Measurements from ENCODE around the gene DEDD. TPM values are rescaled to one million over a fixed set of nuclear protein-coding genes. Genes with fewer than 3 reads are reported as not detected.
A peak's percentile ranks its signal among the peaks of the same experiment; 100 is the strongest.

Gene DEDD
- total RNA-seq, 1 donor from 2014 or later, result 40.9 TPM

- no peak overlapping the region for H3K27ac Mint-ChIP-seq (ENCODE audit: unreplicated experiment)
- Histone ChIP-seq H3K9me3 (ENCODE audit: insufficient read depth, low read depth, low read length) (no peaks in the 10 kb centered on the region), H3K27ac (ENCODE audit: low read depth, low read length) (no peak overlapping the region), H3K9ac (ENCODE audit: low read length) (peak overlapping the region; percentile 5), H3K36me3 (ENCODE audit: insufficient read depth, low read length) (no peaks in the 10 kb centered on the region), H3K4me3 (ENCODE audit: insufficient read depth, low read depth, low read length) (no peak overlapping the region), H3K4me2 (ENCODE audit: low read length) (no peak overlapping the region), H4K20me1 (ENCODE audit: insufficient read depth, low read length) (no peaks in the 10 kb centered on the region), H3K4me1 (ENCODE audit: insufficient read depth, low read length) (peaks cover 24% of the 10 kb centered on the region), H2AFZ (ENCODE audit: low read depth, low read length) (no peak overlapping the region), H3K27me3 (ENCODE audit: insufficient read depth, low read length) (no peaks in the 10 kb centered on the region), H3K79me2 (ENCODE audit: insufficient read depth, low read length) (peaks cover 37% of the 10 kb centered on the region)
- peaks cover 23% of the 10 kb centered on the region for H3K4me1 Mint-ChIP-seq (ENCODE audit: low read depth, unreplicated experiment)
- H3K27me3 Mint-ChIP-seq (ENCODE audit: low read depth, unreplicated experiment), result no peaks in the 10 kb centered on the region
- FAIRE-seq (no peak), DNase-seq (ENCODE audit: low read depth) (no peak)
- no peaks in the 10 kb centered on the region for H3K9me3 Mint-ChIP-seq (ENCODE audit: unreplicated experiment)
- peaks cover 2% of the 10 kb centered on the region for H3K36me3 Mint-ChIP-seq (ENCODE audit: low read depth, unreplicated experiment)
- TF ChIP-seq CTCF (IDR thresholded peaks at IDR 0.05; ENCODE audit: insufficient read depth, low read depth, low read length), result no peak
- TF ChIP-seq EZH2 (IDR thresholded peaks at IDR 0.05; ENCODE audit: insufficient read depth, low read length), result no peak
- peak overlapping the region; percentile 58 for H3K4me3 Mint-ChIP-seq (ENCODE audit: unreplicated experiment)
Observed at GRCh38 chr1:161163793-161164192, 31.3 kb upstream of the DEDD start.

- H3K9ac ChIP-seq (ENCODE audit: low read length), result no peak overlapping the region
- Mint-ChIP-seq H3K4me1 (ENCODE audit: low read depth, unreplicated experiment) (peaks cover 23% of the 10 kb centered on the region), H3K27ac (ENCODE audit: unreplicated experiment) (no peak overlapping the region)
Observed at GRCh38 chr1:161162806-161163205, 30.3 kb upstream of the DEDD start.

More at GRCh38 chr1:161162806-161163205, 30.3 kb upstream of the DEDD start:
- Histone ChIP-seq H3K27me3 (ENCODE audit: insufficient read depth, low read length) (no peaks in the 10 kb centered on the region), H4K20me1 (ENCODE audit: insufficient read depth, low read length) (no peaks in the 10 kb centered on the region), H3K4me2 (ENCODE audit: low read length) (no peak overlapping the region), H3K79me2 (ENCODE audit: insufficient read depth, low read length) (peaks cover 37% of the 10 kb centered on the region), H3K9me3 (ENCODE audit: insufficient read depth, low read depth, low read length) (no peaks in the 10 kb centered on the region), H3K4me3 (ENCODE audit: insufficient read depth, low read depth, low read length) (no peak overlapping the region), H2AFZ (ENCODE audit: low read depth, low read length) (no peak overlapping the region), H3K36me3 (ENCODE audit: insufficient read depth, low read length) (peaks cover 7% of the 10 kb centered on the region), H3K4me1 (ENCODE audit: insufficient read depth, low read length) (peaks cover 26% of the 10 kb centered on the region), H3K27ac (ENCODE audit: low read depth, low read length) (no peak overlapping the region)
- Mint-ChIP-seq H3K4me3 (ENCODE audit: unreplicated experiment) (peak overlapping the region; percentile 11), H3K27me3 (ENCODE audit: low read depth, unreplicated experiment) (no peaks in the 10 kb centered on the region), H3K36me3 (ENCODE audit: low read depth, unreplicated experiment) (peaks cover 2% of the 10 kb centered on the region), H3K9me3 (ENCODE audit: unreplicated experiment) (no peaks in the 10 kb centered on the region)
- FAIRE-seq (no peak), DNase-seq (ENCODE audit: low read depth) (no peak)
- no peak for TF ChIP-seq CTCF (IDR thresholded peaks at IDR 0.05; ENCODE audit: insufficient read depth, low read depth, low read length)
- TF ChIP-seq EZH2 (IDR thresholded peaks at IDR 0.05; ENCODE audit: insufficient read depth, low read length), result no peak
